ENCODE measurements around the gene FNBP1.

DNA sequence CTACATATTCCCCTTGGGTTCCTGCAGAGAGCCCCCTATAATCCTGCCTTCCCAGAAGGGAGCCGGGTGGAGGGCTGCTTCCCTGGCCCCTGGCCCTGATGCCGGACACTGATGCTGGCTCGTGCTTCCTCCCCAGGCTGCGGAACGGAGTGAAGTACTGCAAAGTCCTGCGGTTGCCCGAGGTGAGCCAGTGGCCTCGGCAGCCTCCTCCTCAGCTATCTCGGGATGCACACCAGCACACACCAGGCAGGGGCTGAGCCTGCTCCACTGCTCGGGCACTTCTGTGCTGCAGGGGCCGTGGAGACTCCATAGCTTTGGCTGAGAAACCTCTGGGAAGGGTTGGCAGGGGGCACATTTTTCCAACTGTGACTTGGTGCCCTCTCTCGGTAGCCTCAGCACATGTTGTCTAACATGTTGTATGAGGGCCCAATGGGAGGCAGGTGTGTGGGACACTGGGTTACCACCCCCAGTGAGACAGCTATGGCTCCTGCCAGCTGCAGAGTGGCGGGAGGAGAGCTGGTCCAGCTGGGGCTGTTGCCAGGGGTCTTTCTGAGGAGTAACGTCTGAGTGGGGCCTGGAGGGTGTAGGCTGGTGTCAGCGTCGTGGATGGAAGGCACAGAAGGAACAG is 169.3 kb downstream of the FNBP1 start:
- TF ChIP-seq EZH2 (IDR thresholded peaks at IDR 0.05; ENCODE audit: insufficient read depth, poor library complexity, severe bottlenecking) (no peak), EZH2phosphoT487 (IDR thresholded peaks at IDR 0.05; ENCODE audit: insufficient read depth, low read depth) (no peak)

All from GM23248 (cell line).